ENCODE measurements around the gene C6orf47. TPM values are rescaled to one million over a fixed set of nuclear protein-coding genes. Genes with fewer than 3 reads are reported as not detected.

C6orf47 gene
- total RNA-seq, 1 experiment from 2014 or later = 17.8 TPM

DNA sequence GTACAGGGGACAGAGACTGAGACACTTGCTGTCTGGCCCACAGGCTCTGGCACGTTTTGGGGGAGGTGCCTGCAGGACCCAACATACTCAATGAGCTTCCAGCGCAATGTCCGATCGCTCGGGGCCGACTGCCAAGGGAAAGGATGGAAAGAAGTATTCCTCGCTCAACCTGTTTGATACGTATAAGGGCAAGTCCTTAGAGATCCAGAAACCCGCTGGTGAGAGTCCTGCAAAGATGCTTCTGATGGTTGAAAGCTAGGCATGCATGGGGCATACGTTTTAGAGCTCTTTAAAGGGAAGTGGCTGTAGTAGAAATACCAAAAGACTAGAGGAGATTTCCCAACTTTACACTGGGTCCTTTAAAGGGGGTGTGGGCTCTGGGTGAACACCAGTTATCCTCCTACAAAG, 37.9 kb downstream of the C6orf47 start:
- CTCF ChIA-PET = interaction anchor here (0.5 kb wide), 1 partner anchor 21 kb away, joined by 5 read pairs; no protein-coding TSS in a partner anchor
- DNase-seq = no peak

DNA sequence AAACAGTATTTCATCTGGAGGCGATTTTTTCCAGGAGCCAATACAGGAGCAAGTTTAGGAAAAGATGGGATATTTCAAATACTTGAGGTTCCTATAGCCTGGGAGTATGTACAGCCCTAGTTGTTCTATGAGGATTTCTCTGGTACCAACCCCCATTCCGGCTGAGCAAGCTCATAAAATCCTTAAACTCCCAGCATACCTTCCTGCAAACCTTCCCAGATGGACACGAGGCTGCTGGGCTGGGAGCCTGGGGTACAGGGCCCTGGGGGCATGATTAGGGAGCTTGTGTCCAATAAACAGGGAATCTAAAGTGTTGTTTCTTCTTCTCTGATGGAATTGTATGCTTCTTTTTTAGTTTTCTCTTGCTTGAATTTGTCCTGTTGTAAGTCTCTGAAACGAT, 38.6 kb downstream of the C6orf47 start:
- no TSS peak for BruUV-seq (replicated peaks)
- Histone ChIP-seq H4K20me1 (ENCODE audit: insufficient read depth) (peaks cover 3% of the 10 kb centered on the region; the same call in 1 of the 2 replicates), H3K79me2 (ENCODE audit: low read depth) (peaks cover 51% of the 10 kb centered on the region), H3K27me3 (ENCODE audit: insufficient read depth, low read depth) (no peaks in the 10 kb centered on the region), H3K4me2 (peak overlapping the region; percentile 87), H3K4me1 (replicated peaks; ENCODE audit: insufficient read depth) (peaks cover 20% of the 10 kb centered on the region), H2AFZ (no peak overlapping the region), H3K9me3 (ENCODE audit: insufficient read depth, low read depth) (no peaks in the 10 kb centered on the region), H3K36me3 (ENCODE audit: low read depth) (peaks cover 49% of the 10 kb centered on the region), H3F3A (ENCODE audit: insufficient read depth, low read depth) (peaks cover 36% of the 10 kb centered on the region), H3K27ac (peak overlapping the region; percentile 79; the same call in 1 of the 2 replicates), H3K9me2 (ENCODE audit: insufficient read depth) (no peaks in the 10 kb centered on the region), H3K4me3 (peak overlapping the region; percentile 87)
- TF ChIP-seq, protein P1, sequence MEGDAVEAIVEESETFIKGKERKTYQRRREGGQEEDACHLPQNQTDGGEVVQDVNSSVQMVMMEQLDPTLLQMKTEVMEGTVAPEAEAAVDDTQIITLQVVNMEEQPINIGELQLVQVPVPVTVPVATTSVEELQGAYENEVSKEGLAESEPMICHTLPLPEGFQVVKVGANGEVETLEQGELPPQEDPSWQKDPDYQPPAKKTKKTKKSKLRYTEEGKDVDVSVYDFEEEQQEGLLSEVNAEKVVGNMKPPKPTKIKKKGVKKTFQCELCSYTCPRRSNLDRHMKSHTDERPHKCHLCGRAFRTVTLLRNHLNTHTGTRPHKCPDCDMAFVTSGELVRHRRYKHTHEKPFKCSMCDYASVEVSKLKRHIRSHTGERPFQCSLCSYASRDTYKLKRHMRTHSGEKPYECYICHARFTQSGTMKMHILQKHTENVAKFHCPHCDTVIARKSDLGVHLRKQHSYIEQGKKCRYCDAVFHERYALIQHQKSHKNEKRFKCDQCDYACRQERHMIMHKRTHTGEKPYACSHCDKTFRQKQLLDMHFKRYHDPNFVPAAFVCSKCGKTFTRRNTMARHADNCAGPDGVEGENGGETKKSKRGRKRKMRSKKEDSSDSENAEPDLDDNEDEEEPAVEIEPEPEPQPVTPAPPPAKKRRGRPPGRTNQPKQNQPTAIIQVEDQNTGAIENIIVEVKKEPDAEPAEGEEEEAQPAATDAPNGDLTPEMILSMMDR (conservative IDR thresholded peaks at IDR 0.05) = no peak
- TF ChIP-seq EZH2 (IDR thresholded peaks at IDR 0.05; ENCODE audit: low read depth) = no peak
- intact Hi-C loops (cut with micrococcal nuclease; ENCODE audit: unreplicated experiment) = loop anchor here (2.0 kb wide), 1 partner anchor 17 kb away; no protein-coding TSS in a partner anchor
- ChIA-PET CTCF (interaction anchor here (0.6 kb wide), 1 partner anchor 37 kb away, joined by 3 read pairs; no protein-coding TSS in a partner anchor), POLR2A (ENCODE audit: unreplicated experiment) (interaction anchor here (0.7 kb wide), 1 partner anchor 124 kb away, joined by 4 read pairs; the partner anchor contains the start of gene MICB)
- no peak for DNase-seq

More for the DNA sequence above, 37.9 kb downstream of the C6orf47 start:
- H3K4me3 ChIP-seq = peak overlapping the region; percentile 87; the same call in 1 of the 2 replicates
- H3K27me3 ChIP-seq (ENCODE audit: insufficient read depth, low read depth) = no peaks in the 10 kb centered on the region
- TF ChIP-seq EZH2 (IDR thresholded peaks at IDR 0.05; ENCODE audit: low read depth) = no peak
- TF ChIP-seq, protein P1 (conservative IDR thresholded peaks at IDR 0.05) = no peak
- H3K4me1 ChIP-seq (replicated peaks; ENCODE audit: insufficient read depth) = peaks cover 20% of the 10 kb centered on the region
- BruUV-seq (replicated peaks) = no TSS peak
- POLR2A ChIA-PET (ENCODE audit: unreplicated experiment) = interaction anchor here (0.6 to 0.7 kb wide), 3 partner anchors 30 to 540 kb away, joined by 3 to 8 read pairs (median 6); partner anchors contain the start of gene APOM
- intact Hi-C loops (cut with micrococcal nuclease; ENCODE audit: unreplicated experiment) = no loop called here
- H3K27ac ChIP-seq = no peak overlapping the region
- H3K9me3 ChIP-seq (ENCODE audit: insufficient read depth, low read depth) = no peaks in the 10 kb centered on the region
- H4K20me1 ChIP-seq (ENCODE audit: insufficient read depth) = peaks cover 3% of the 10 kb centered on the region; the same call in 1 of the 2 replicates
- no peak overlapping the region for H2AFZ ChIP-seq
- H3K79me2 ChIP-seq (ENCODE audit: low read depth) = peaks cover 51% of the 10 kb centered on the region
- H3K4me2 ChIP-seq = peak overlapping the region; percentile 87
- peaks cover 50% of the 10 kb centered on the region for H3K36me3 ChIP-seq (ENCODE audit: low read depth)
- H3F3A ChIP-seq (ENCODE audit: insufficient read depth, low read depth) = peaks cover 37% of the 10 kb centered on the region
- H3K9me2 ChIP-seq (ENCODE audit: insufficient read depth) = no peaks in the 10 kb centered on the region

- POLR2A ChIA-PET (ENCODE audit: unreplicated experiment) = interaction anchor here (0.6 to 0.9 kb wide), 4 partner anchors 14 to 124 kb away, joined by 3 to 16 read pairs (median 4); partner anchors contain the start of gene MICB
- DNase-seq = no peak
Observed at GRCh38 chr6:31621320-31621939, 39.1 kb downstream of the C6orf47 start.

More at GRCh38 chr6:31621320-31621939, 39.1 kb downstream of the C6orf47 start:
- Histone ChIP-seq H3K4me1 (replicated peaks; ENCODE audit: insufficient read depth) (peaks cover 20% of the 10 kb centered on the region), H2AFZ (peak overlapping the region; percentile 78), H3K27ac (peak overlapping the region; percentile 79), H3K27me3 (ENCODE audit: insufficient read depth, low read depth) (no peaks in the 10 kb centered on the region), H3K36me3 (ENCODE audit: low read depth) (peaks cover 43% of the 10 kb centered on the region), H3K9me2 (ENCODE audit: insufficient read depth) (no peaks in the 10 kb centered on the region), H3K79me2 (ENCODE audit: low read depth) (peaks cover 51% of the 10 kb centered on the region), H3F3A (ENCODE audit: insufficient read depth, low read depth) (peaks cover 30% of the 10 kb centered on the region), H4K20me1 (ENCODE audit: insufficient read depth) (peaks cover 3% of the 10 kb centered on the region; the same call in 1 of the 2 replicates), H3K4me3 (peak overlapping the region; percentile 87), H3K4me2 (peak overlapping the region; percentile 87), H3K9me3 (ENCODE audit: insufficient read depth, low read depth) (no peaks in the 10 kb centered on the region)
- intact Hi-C loops (cut with micrococcal nuclease; ENCODE audit: unreplicated experiment) = loop anchor here (2.0 kb wide), 1 partner anchor 17 kb away; no protein-coding TSS in a partner anchor
- TF ChIP-seq, protein P1 (conservative IDR thresholded peaks at IDR 0.05) = no peak
- no peak for TF ChIP-seq EZH2 (IDR thresholded peaks at IDR 0.05; ENCODE audit: low read depth)
- BruUV-seq (replicated peaks) = TSS peak; percentile 51
- CTCF ChIA-PET = interaction anchor here (0.6 kb wide), 1 partner anchor 37 kb away, joined by 3 read pairs; no protein-coding TSS in a partner anchor
